NCI-H69 (cell line): ENCODE measurements around the gene SCG3.
A peak's percentile ranks its signal among the peaks of the same experiment; 100 is the strongest.

Source experiments
- DNase-seq: peaks from one replicate; lab custom pipeline; 2025; lab: John Stamatoyannopoulos, UW

Gene SCG3

GRCh38 chr15:51758645-51759044 lies 77.3 kb downstream of the SCG3 start:
- DNase-seq: peak; percentile 82

- DNase-seq: peak; percentile 75
These were observed 78.3 kb downstream of the SCG3 start for GRCh38 chr15:51759557-51760070.

- DNase-seq: peak; percentile 22
These were observed 79.5 kb downstream of the SCG3 start for GRCh38 chr15:51760805-51761204.

GRCh38 chr15:51765751-51766150 lies 84.4 kb downstream of the SCG3 start:
- DNase-seq: no peak

GRCh38 chr15:51766341-51766740 lies 85.0 kb downstream of the SCG3 start:
- no peak for DNase-seq

- no peak for DNase-seq
These were observed 86.7 kb downstream of the SCG3 start for GRCh38 chr15:51768018-51768417.
